K562 (cell line): Measurements from ENCODE around the gene WDR45. TPM values are rescaled to one million over a fixed set of nuclear protein-coding genes. Genes with fewer than 3 reads are reported as not detected.

ENCODE experiments used
- ATAC-seq: fragments of 200-7000 bp; cut with Tn5 transposase; 3 replicates; pipeline ENCODE4 v1.9.1; 2020; ENCODE audit warnings: moderate library complexity
- BruUV-seq: library from RNA; stranded (reverse); fragments of 400-500 nt; replicated peaks from 2 replicates; lab custom pipeline; 2021; lab: Mats Ljungman, UMichigan
- CTCF ChIA-PET: fragments of 300-600 bp; formaldehyde crosslinking; extraction: SDS; loops from one replicate; lab custom pipeline; 2021; ENCODE audit warnings: low intra/inter-chr PET ratio; lab: Yijun Ruan, JAX
- POLR2A ChIA-PET: fragments of 300-600, 350-650 bp; sonication (Branson Sonifier 250); formaldehyde crosslinking; extraction: SDS; loops from one replicate; lab custom pipeline; 2021; ENCODE audit warnings: antibody characterized with exemption, inconsistent platforms; lab: Yijun Ruan, JAX
- DNase-seq, 4 experiments: peaks; one replicate each; pipeline versions ENCODE4 v3.0.0 to v3.0.0-alpha.2; 2011 to 2018; ENCODE audit warnings: low spot score in 3 of 4, mixed read lengths in 3 of 4; ENCODE audit errors: extremely low read depth in 1 of 4
- FAIRE-seq: peaks from 2 replicates; lab custom pipeline; 2011; peaks lifted over from hg19 to GRCh38; lab: Jason Lieb, UNC
- H2AFZ ChIP-seq: 2 replicates; pipeline ENCODE4 v1.6.0; 2011; ENCODE audit warnings: low read depth, low read length, control low read depth, inconsistent platforms
- H3K27ac ChIP-seq: fragments of 200-600 bp; 3 replicates; pipeline ENCODE4 v1.8.0; 2011; ENCODE audit warnings: low read depth, mild to moderate bottlenecking, control low read depth, inconsistent platforms, low read length, moderate library complexity, mixed read lengths; ENCODE audit errors: extremely low read depth
- H3K27me3 ChIP-seq, 2 experiments: fragments of 300-600 bp in 1 of 2; 2 replicates in 1 of 2; 3 replicates in 1 of 2; pipeline versions ENCODE4 v1.6.0 to v1.8.0; 2011; ENCODE audit warnings: inconsistent platforms in 2 of 2, low read length in 2 of 2, mild to moderate bottlenecking in 1 of 2, mixed read lengths in 1 of 2, moderate library complexity in 1 of 2; ENCODE audit not compliant: control insufficient read depth in 2 of 2, insufficient read depth in 2 of 2
- H3K36me3 ChIP-seq: fragments of 300-600 bp; 3 replicates; pipeline ENCODE4 v1.8.0; 2011; ENCODE audit warnings: mild to moderate bottlenecking, low read length, inconsistent platforms; ENCODE audit not compliant: control insufficient read depth, insufficient read depth
- H3K4me1 ChIP-seq, 2 experiments: fragments of 200-600 bp in 1 of 2; replicated peaks in 1 of 2; 2 replicates in 1 of 2; 3 replicates in 1 of 2; pipeline versions ENCODE4 v1.5.1 to v1.8.0; 2011; ENCODE audit warnings: inconsistent platforms in 2 of 2, low read length in 2 of 2, mild to moderate bottlenecking in 1 of 2, mixed read lengths in 1 of 2, moderate library complexity in 1 of 2; ENCODE audit not compliant: control insufficient read depth in 2 of 2, insufficient read depth in 2 of 2
- H3K4me2 ChIP-seq: 2 replicates; pipeline ENCODE4 v1.6.1; 2011; ENCODE audit warnings: low read length, control low read depth, inconsistent platforms, mixed read lengths; ENCODE audit not compliant: insufficient read depth
- H3K4me3 ChIP-seq: fragments of 200-600 bp; sonication (generic), shearing (Covaris generic); 2 replicates; pipeline ENCODE4 v1.5.1; 2016; ENCODE audit warnings: control low read depth, inconsistent platforms
- H3K79me2 ChIP-seq: fragments of 200-600 bp; 3 replicates; pipeline ENCODE4 v1.8.0; 2011; ENCODE audit warnings: low read length, inconsistent platforms; ENCODE audit not compliant: control insufficient read depth, insufficient read depth
- H3K9ac ChIP-seq, 2 experiments: 2 replicates each; pipeline versions ENCODE4 v1.6.0 to v1.6.1; 2011; ENCODE audit warnings: low read depth in 2 of 2, low read length in 2 of 2, control low read depth in 1 of 2, inconsistent platforms in 1 of 2, mild to moderate bottlenecking in 1 of 2, mixed read lengths in 1 of 2; ENCODE audit not compliant: insufficient read depth in 1 of 2
- H3K9me1 ChIP-seq: one replicate; pipeline ENCODE4 v1.6.0; 2011; ENCODE audit warnings: inconsistent platforms, mild to moderate bottlenecking, low read length, moderate library complexity; ENCODE audit not compliant: control insufficient read depth, insufficient read depth
- H3K9me3 ChIP-seq: replicated peaks from 2 replicates; pipeline ENCODE4 v1.5.1; 2011; ENCODE audit warnings: low read depth, low read length, inconsistent platforms; ENCODE audit not compliant: control insufficient read depth, insufficient read depth
- H4K20me1 ChIP-seq: replicated peaks from 2 replicates; pipeline ENCODE4 v1.6.1; 2011; ENCODE audit warnings: low read length, inconsistent platforms, mixed read lengths; ENCODE audit not compliant: control insufficient read depth, insufficient read depth
- EZH2 ChIP-seq: IDR thresholded peaks from 2 replicates; pipeline ENCODE4 v1.6.1; 2012; ENCODE audit warnings: low read depth, mild to moderate bottlenecking, inconsistent platforms, low read length, borderline replicate concordance
- HEY1 ChIP-seq: fragments of 250-450 bp; sonication (Bioruptor Pico); IDR thresholded peaks from 2 replicates; pipeline ENCODE4 v1.5.0; 2020; ENCODE audit warnings: mild to moderate bottlenecking, moderate library complexity, borderline replicate concordance
- KLF6 ChIP-seq: fragments of 250-450 bp; sonication (Bioruptor Pico); IDR thresholded peaks from 2 replicates; pipeline ENCODE4 v1.4.0; 2020; ENCODE audit warnings: mild to moderate bottlenecking, moderate library complexity, borderline replicate concordance
- MECOM ChIP-seq: fragments of 250-450 bp; sonication (Bioruptor Pico); IDR thresholded peaks from 2 replicates; pipeline ENCODE4 v1.8.0; 2022; ENCODE audit warnings: inconsistent platforms
- NFIC ChIP-seq: fragments of 450-650 bp; IDR thresholded peaks from 2 replicates; pipeline ENCODE4 v1.6.1; 2017; ENCODE audit warnings: mild to moderate bottlenecking, inconsistent platforms
- POLR2G ChIP-seq: fragments of 200-400 bp; formaldehyde crosslinking; IDR thresholded peaks from 2 replicates; pipeline ENCODE4 v1.6.1; 2017; ENCODE audit warnings: low read depth, mild to moderate bottlenecking, antibody characterized with exemption, low read length, moderate library complexity
- TBP ChIP-seq: optimal IDR thresholded peaks from 2 replicates; pipeline ENCODE3; 2011; ENCODE audit warnings: low read depth, low read length, improper control_type of control experiment
- ZNF584 ChIP-seq: fragments of 200-800 bp; sonication (Bioruptor generic); IDR thresholded peaks from 2 replicates; pipeline ENCODE4 v1.6.1; 2016; ENCODE audit warnings: low read depth, mild to moderate bottlenecking, missing genetic modification characterization, missing compliant biosample characterization
- WGBS: fragments of 100-300 bp; shearing (Covaris generic); methylation state at CpG from one replicate; pipeline ENCODE4 v1.1.6; 2016; ENCODE audit warnings: low coverage, mixed read lengths; ENCODE audit not compliant: insufficient coverage; ENCODE audit errors: missing lambda C conversion rate; 5-methylcytosine and 5-hydroxymethylcytosine counted together
- in situ Hi-C: fragments of 300-500 bp; cut with MboI; formaldehyde crosslinking; loops from 4 replicates; pipeline ENCODE4 v1.15.0; 2018; ENCODE audit warnings: inconsistent platforms, mixed read lengths
- intact Hi-C: fragments of 100-400 bp; cut with micrococcal nuclease; formaldehyde crosslinking; loops from 2 replicates; pipeline ENCODE4 v1.14.2; 2022
- polyA plus RNA-seq, 8 experiments: library from polyadenylated mRNA; depleted of rRNA in 4 of 8; stranded (reverse) in 5 of 8; unstranded in 3 of 8; fragments of >200 nt; fragmentation: Nextera tagmentation in 2 of 8; fragmentation: Illumina TruSeq in 1 of 8; extraction: Ambion mirVana in 2 of 8; extraction: Trizol in 1 of 8; gene quantifications; 2 replicates each; pipeline versions ENCODE4 v1.2.1 to v1.2.3, GENCODE V29; 2011 to 2014; ENCODE audit warnings: inconsistent platforms in 1 of 8, missing spikeins in 1 of 8
- total RNA-seq, 7 experiments: library from RNA; depleted of rRNA in 6 of 7; stranded (reverse); fragments of >200 nt in 6 of 7; fragmentation: Illumina TruSeq in 2 of 7; extraction: Trizol in 2 of 7; gene quantifications; 2 replicates each; pipeline versions ENCODE4 v1.2.1 to v1.2.3, GENCODE V29; 2011 to 2021; ENCODE audit warnings: low replicate concordance in 1 of 7

WDR45 gene
- total and polyA plus RNA-seq, 9 of the 15 experiments (the other 6 are each of a cell fraction or from before 2014, with no cell fraction given) = 19.4 to 136 (median 59.7) TPM

DNA sequence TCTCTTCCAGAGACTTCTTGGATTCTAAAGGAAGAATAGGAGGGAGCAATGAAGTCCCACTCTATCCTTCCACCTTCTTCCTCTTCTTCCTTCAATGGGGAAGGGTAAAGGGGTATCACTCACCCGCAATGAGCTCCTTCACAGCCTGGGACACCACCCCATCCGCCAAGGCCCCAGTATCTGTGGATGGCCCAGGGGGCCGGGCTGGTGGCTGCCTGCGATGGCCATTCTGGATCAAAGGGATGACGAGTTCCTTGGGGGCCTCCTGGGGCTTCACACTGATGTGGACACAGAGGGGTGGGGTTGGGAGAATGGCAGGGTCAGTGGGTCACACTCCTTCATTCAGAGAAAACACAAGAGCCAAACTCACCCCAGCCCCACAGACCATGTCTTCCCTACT lies 42.8 kb upstream of the WDR45 start:
- peaks cover 39% of the 10 kb centered on the region; the same call in 2 of the 3 replicates for H3K36me3 ChIP-seq
- ChIA-PET POLR2A (no interaction called here), CTCF (no interaction called here)
- H3K27ac ChIP-seq = no peak overlapping the region; the same call in 2 of the 3 replicates
- H3K4me3 ChIP-seq = peak overlapping the region; percentile 97
- ATAC-seq = no peak
- FAIRE-seq = no peak
- no peaks in the 10 kb centered on the region for H3K9me3 ChIP-seq
- H3K4me1 ChIP-seq = peaks cover 0 to 17% of the 10 kb centered on the region in 2 experiments; a peak in 4 of 5 replicates
- peak overlapping the region; percentile 93 to 99 for H3K9ac ChIP-seq
- peak overlapping the region; percentile 90 for H3K4me2 ChIP-seq
- intact Hi-C loops (loop anchor here (2.0 to 5.0 kb wide), 2 partner anchors 52 to 160 kb away; no protein-coding TSS in a partner anchor), in situ Hi-C loops (no loop called here)
- no peaks in the 10 kb centered on the region for H3K27me3 ChIP-seq
- no peaks in the 10 kb centered on the region; the same call in 1 of the 2 replicates for H4K20me1 ChIP-seq
- H3K9me1 ChIP-seq = no peaks in the 10 kb centered on the region
- peak in 1 of 4 experiments; percentile 11 for DNase-seq
- 66% methylated on average over 4 of the region's 5 CpGs for whole genome bisulfite sequencing
- no TSS peak for BruUV-seq
- no peak overlapping the region for H2AFZ ChIP-seq
- peaks cover 14% of the 10 kb centered on the region for H3K79me2 ChIP-seq
- no peak for TF ChIP-seq ZNF584 (CRISPR knock-in tag)
- TF ChIP-seq KLF6 (CRISPR knock-in tag) = no peak
- no peak for TF ChIP-seq HEY1 (CRISPR knock-in tag)
- no peak for TF ChIP-seq MECOM (CRISPR knock-in tag)
- TF ChIP-seq POLR2G = peak; percentile 55; the same call in 1 of the 2 replicates
- TF ChIP-seq NFIC = no peak
- TF ChIP-seq EZH2 = no peak
- TF ChIP-seq TBP = no peak
